Right lobe of liver (tissue), 6 donors: ENCODE data around the gene OR11G2. TPM values are rescaled to one million over a fixed set of nuclear protein-coding genes. Genes with fewer than 3 reads are reported as not detected.
"Not testable (repeated sequence)": the region's sequence is repeated elsewhere in the genome, so short reads cannot be mapped to it uniquely, and the experiment has no call there.

Experiments used
- ATAC-seq, 4 donors: fragments of 200-7000 bp; cut with Tn5 transposase; one replicate each; pipeline ENCODE4 v1.9.1; 2020; ENCODE audit warnings: mild to moderate bottlenecking in 4 of 4, moderate library complexity in 4 of 4
- DNase-seq, 3 donors: peaks; one replicate each; pipeline ENCODE4 v3.0.0-alpha.2; 2020
- H3K27ac ChIP-seq, 3 donors: fragments of 200-600 bp; one replicate each; pipeline ENCODE4 v1.8.0; 2022
- H3K27me3 ChIP-seq, 2 donors: fragments of 200-600 bp; one replicate each; pipeline ENCODE4 v1.8.0; 2022
- H3K36me3 ChIP-seq, 4 donors: fragments of 200-600 bp; sonication (generic) in 1 of 4; one replicate each; pipeline versions ENCODE4 v1.5.1 to v1.8.0; 2017 to 2022; ENCODE audit warnings: control low read depth in 1 of 4
- H3K4me1 ChIP-seq, 4 donors: fragments of 200-600 bp; sonication (generic) in 1 of 4; one replicate each; pipeline versions ENCODE4 v1.5.1 to v1.8.0; 2017 to 2022; ENCODE audit warnings: control low read depth in 1 of 4
- H3K4me3 ChIP-seq, 3 donors: fragments of 200-600 bp; one replicate each; pipeline ENCODE4 v1.8.0; 2022
- H3K9me3 ChIP-seq, 4 donors: fragments of 200-600 bp; sonication (generic) in 1 of 4; one replicate each; pipeline versions ENCODE4 v1.5.1 to v1.8.0; 2017 to 2022; ENCODE audit warnings: control low read depth in 1 of 4
- CTCF ChIP-seq, 4 donors: fragments of 200-600 bp in 3 of 4; fragments of 450-650 bp in 1 of 4; IDR thresholded peaks; one replicate each; pipeline versions ENCODE4 v1.5.1 to v1.8.0; 2016 to 2022; ENCODE audit warnings: antibody characterized with exemption in 4 of 4, mild to moderate bottlenecking in 2 of 4
- POLR2A ChIP-seq: fragments of 450-650 bp; IDR thresholded peaks from one replicate; pipeline ENCODE4 v1.6.1; 2017; ENCODE audit warnings: antibody characterized with exemption, mild to moderate bottlenecking
- WGBS: methylation state at CpG from one replicate; pipeline ENCODE4 v1.1.6; 2018; ENCODE audit warnings: low coverage, low lambda C conversion rate; ENCODE audit not compliant: insufficient coverage; ENCODE audit errors: missing lambda C conversion rate; 5-methylcytosine and 5-hydroxymethylcytosine counted together
- intact Hi-C, 2 donors: fragments of 100-400 bp; cut with DNase I; formaldehyde crosslinking; loops; one replicate each; pipeline versions ENCODE4 v1.11.2 to v1.14.1; 2022
- total RNA-seq, 6 experiments: library from RNA; depleted of rRNA in 2 of 6; stranded (reverse); fragments of >200 nt in 2 of 6; fragmentation: NEBNext Ultra II Directional in 3 of 6; extraction: Animal tissue kit (Norgen Biotek cat#: 25700) in 3 of 6; gene quantifications; one replicate each; pipeline versions ENCODE4 v1.1.0 to v1.2.4, GENCODE V29; 2016 to 2023
- donor health status: DM: no; HTN: yes; CAD: no.
- donor health status: DM: no; HTN: no; CAD: no.
- donor health status: DM: no; HTN: no; CAD: no.
- donor health status: DM: no; HTN: yes; CAD: no.
- donor health status: DM: no; HTN: yes; CAD: no.

The OR11G2 gene
- total RNA-seq, 6 experiments from 2014 or later = not detected

- Histone ChIP-seq H3K27me3 (no peaks in the 10 kb centered on the region), H3K4me1 (no peaks in the 10 kb centered on the region), H3K27ac (no peak overlapping the region), H3K4me3 (no peak overlapping the region), H3K9me3 (no peaks in the 10 kb centered on the region), H3K36me3 (no peaks in the 10 kb centered on the region)
- whole genome bisulfite sequencing = 79% methylated on average over 5 of the region's 6 CpGs
- no peak for DNase-seq
- TF ChIP-seq POLR2A = no peak
- TF ChIP-seq CTCF (IDR thresholded peaks at IDR 0.05) = no peak
- peak in 1 of 4 donors; percentile 35 for ATAC-seq
- intact Hi-C loops = no loop called here
Observed at GRCh38 chr14:20197459-20197858, 6.8 kb downstream of the OR11G2 start.

GRCh38 chr14:20198991-20199390 is 8.3 kb downstream of the OR11G2 start:
- H3K4me1 ChIP-seq = no peaks in the 10 kb centered on the region
- H3K36me3 ChIP-seq = no peaks in the 10 kb centered on the region
- ATAC-seq (no peak), DNase-seq (no peak)
- intact Hi-C loops = no loop called here
- no peak overlapping the region for H3K4me3 ChIP-seq
- H3K9me3 ChIP-seq = no peaks in the 10 kb centered on the region
- H3K27ac ChIP-seq = no peak overlapping the region
- H3K27me3 ChIP-seq = no peaks in the 10 kb centered on the region
- WGBS = 25% methylated on average over 5 of the region's 5 CpGs
- TF ChIP-seq CTCF (IDR thresholded peaks at IDR 0.05) (no peak), POLR2A (no peak)

GRCh38 chr14:20204721-20205120 is 14.0 kb downstream of the OR11G2 start:
- DNase-seq (no peak), ATAC-seq (no peak)
- Histone ChIP-seq H3K4me3 (no peak overlapping the region), H3K36me3 (no peaks in the 10 kb centered on the region), H3K9me3 (no peaks in the 10 kb centered on the region), H3K4me1 (no peaks in the 10 kb centered on the region), H3K27ac (no peak overlapping the region), H3K27me3 (no peaks in the 10 kb centered on the region)
- intact Hi-C loops = no loop called here
- 28% methylated on average over 3 of the region's 3 CpGs for WGBS
- no peak for TF ChIP-seq POLR2A
- no peak for TF ChIP-seq CTCF (IDR thresholded peaks at IDR 0.05)

- Histone ChIP-seq H3K4me1 (no peaks in the 10 kb centered on the region), H3K9me3 (no peaks in the 10 kb centered on the region), H3K27ac (no peak overlapping the region), H3K36me3 (no peaks in the 10 kb centered on the region), H3K4me3 (no peak overlapping the region), H3K27me3 (no peaks in the 10 kb centered on the region)
- no peak for ATAC-seq
- TF ChIP-seq POLR2A = no peak
- no peak for TF ChIP-seq CTCF (IDR thresholded peaks at IDR 0.05)
- 60% methylated on average over 2 of the region's 2 CpGs for WGBS
- no peak for DNase-seq
- intact Hi-C loops = no loop called here
Observed at GRCh38 chr14:20209595-20209994, 18.9 kb downstream of the OR11G2 start.

- H3K9me3 ChIP-seq, intact Hi-C loops, H3K36me3 ChIP-seq, ATAC-seq, DNase-seq, H3K27me3 ChIP-seq, H3K4me3 ChIP-seq, H3K27ac ChIP-seq, H3K4me1 ChIP-seq: not testable (repeated sequence)
- WGBS = no CpG with 5 or more reads among the region's 28 CpGs
Observed at GRCh38 chr14:20212406-20212805, 21.7 kb downstream of the OR11G2 start.
